Measurements from ENCODE around the gene PI4K2A.
"Not testable (repeated sequence)": the region's sequence is repeated elsewhere in the genome, so short reads cannot be mapped to it uniquely, and the experiment has no call there.

PI4K2A gene

GRCh38 chr10:97644936-97645335, 4.5 kb downstream of the PI4K2A start:
- Histone ChIP-seq H3K36me3 (ENCODE audit: control insufficient read depth, insufficient read depth, low read length) (peaks cover 9% of the 10 kb centered on the region), H3K4me1 (ENCODE audit: control insufficient read depth, insufficient read depth, low read length) (peaks cover 6% of the 10 kb centered on the region), H3K9me3 (ENCODE audit: control insufficient read depth, low read length) (no peaks in the 10 kb centered on the region), H3K4me3 (ENCODE audit: insufficient read depth, low read depth, low read length) (no peak overlapping the region), H3K27me3 (ENCODE audit: control insufficient read depth, insufficient read depth, low read length, poor library complexity, severe bottlenecking) (no peaks in the 10 kb centered on the region), H3K27ac (ENCODE audit: insufficient read depth, low read depth, low read length, poor library complexity, severe bottlenecking) (no peak overlapping the region)
- WGBS, 2 experiments = 97 to 99% methylated on average over 4 of the region's 4 CpGs

GRCh38 chr10:97647556-97647955, 7.1 kb downstream of the PI4K2A start:
- Histone ChIP-seq H3K27me3 (ENCODE audit: control insufficient read depth, insufficient read depth, low read length, poor library complexity, severe bottlenecking) (no peaks in the 10 kb centered on the region), H3K4me3 (ENCODE audit: insufficient read depth, low read depth, low read length) (no peak overlapping the region), H3K27ac (ENCODE audit: insufficient read depth, low read depth, low read length, poor library complexity, severe bottlenecking) (no peak overlapping the region), H3K4me1 (ENCODE audit: control insufficient read depth, insufficient read depth, low read length) (no peaks in the 10 kb centered on the region), H3K9me3 (ENCODE audit: control insufficient read depth, low read length) (no peaks in the 10 kb centered on the region), H3K36me3 (ENCODE audit: control insufficient read depth, insufficient read depth, low read length) (peaks cover 22% of the 10 kb centered on the region)
- WGBS, 2 experiments = 80 to 88% methylated on average over 1 of the region's 1 CpG

- Histone ChIP-seq H3K27me3 (ENCODE audit: control insufficient read depth, insufficient read depth, low read length, poor library complexity, severe bottlenecking) (no peaks in the 10 kb centered on the region), H3K36me3 (ENCODE audit: control insufficient read depth, insufficient read depth, low read length) (peaks cover 27% of the 10 kb centered on the region), H3K4me3 (ENCODE audit: insufficient read depth, low read depth, low read length) (no peak overlapping the region), H3K9me3 (ENCODE audit: control insufficient read depth, low read length) (no peaks in the 10 kb centered on the region), H3K27ac (ENCODE audit: insufficient read depth, low read depth, low read length, poor library complexity, severe bottlenecking) (no peak overlapping the region), H3K4me1 (ENCODE audit: control insufficient read depth, insufficient read depth, low read length) (no peaks in the 10 kb centered on the region)
- 30 to 31% methylated on average over 5 of the region's 5 CpGs for WGBS, 2 experiments
Observed at GRCh38 chr10:97648562-97649404, 8.3 kb downstream of the PI4K2A start.

- not testable (repeated sequence) for H3K4me1 ChIP-seq (ENCODE audit: control insufficient read depth, insufficient read depth, low read length); H3K27ac ChIP-seq (ENCODE audit: insufficient read depth, low read depth, low read length, poor library complexity, severe bottlenecking); H3K9me3 ChIP-seq (ENCODE audit: control insufficient read depth, low read length); H3K27me3 ChIP-seq (ENCODE audit: control insufficient read depth, insufficient read depth, low read length, poor library complexity, severe bottlenecking); H3K4me3 ChIP-seq (ENCODE audit: insufficient read depth, low read depth, low read length)
- 94 to 100% methylated on average over 3 of the region's 4 CpGs for WGBS, 2 experiments
- H3K36me3 ChIP-seq (ENCODE audit: control insufficient read depth, insufficient read depth, low read length) = peaks cover 30% of the 10 kb centered on the region
Observed at GRCh38 chr10:97649405-97649750, 8.9 kb downstream of the PI4K2A start.

- Histone ChIP-seq H3K27me3 (ENCODE audit: control insufficient read depth, insufficient read depth, low read length, poor library complexity, severe bottlenecking) (no peaks in the 10 kb centered on the region), H3K27ac (ENCODE audit: insufficient read depth, low read depth, low read length, poor library complexity, severe bottlenecking) (no peak overlapping the region), H3K36me3 (ENCODE audit: control insufficient read depth, insufficient read depth, low read length) (peaks cover 23% of the 10 kb centered on the region), H3K4me1 (ENCODE audit: control insufficient read depth, insufficient read depth, low read length) (no peaks in the 10 kb centered on the region), H3K4me3 (ENCODE audit: insufficient read depth, low read depth, low read length) (no peak overlapping the region), H3K9me3 (ENCODE audit: control insufficient read depth, low read length) (no peaks in the 10 kb centered on the region)
- WGBS, 2 experiments = 91 to 92% methylated on average over 3 of the region's 3 CpGs
Observed at GRCh38 chr10:97650726-97651125, 10.3 kb downstream of the PI4K2A start.

- 97 to 99% methylated on average over 2 of the region's 3 CpGs for WGBS, 2 experiments
- H3K36me3 ChIP-seq (ENCODE audit: control insufficient read depth, insufficient read depth, low read length) = peaks cover 33% of the 10 kb centered on the region
Observed at GRCh38 chr10:97651773-97652172, 11.3 kb downstream of the PI4K2A start.

GRCh38 chr10:97656777-97657176, 16.3 kb downstream of the PI4K2A start:
- no peaks in the 10 kb centered on the region for H3K9me3 ChIP-seq (ENCODE audit: control insufficient read depth, low read length)
- peaks cover 25% of the 10 kb centered on the region for H3K36me3 ChIP-seq (ENCODE audit: control insufficient read depth, insufficient read depth, low read length)

More at GRCh38 chr10:97651773-97652172, 11.3 kb downstream of the PI4K2A start:
- Histone ChIP-seq H3K4me1 (ENCODE audit: control insufficient read depth, insufficient read depth, low read length) (no peaks in the 10 kb centered on the region), H3K27me3 (ENCODE audit: control insufficient read depth, insufficient read depth, low read length, poor library complexity, severe bottlenecking) (no peaks in the 10 kb centered on the region), H3K9me3 (ENCODE audit: control insufficient read depth, low read length) (no peaks in the 10 kb centered on the region), H3K4me3 (ENCODE audit: insufficient read depth, low read depth, low read length) (no peak overlapping the region), H3K27ac (ENCODE audit: insufficient read depth, low read depth, low read length, poor library complexity, severe bottlenecking) (no peak overlapping the region)

GRCh38 chr10:97659589-97659988, 19.1 kb downstream of the PI4K2A start:
- no peaks in the 10 kb centered on the region for H3K4me1 ChIP-seq (ENCODE audit: control insufficient read depth, insufficient read depth, low read length)
- 89 to 100% methylated on average over 1 of the region's 1 CpG for WGBS, 2 experiments
- peaks cover 25% of the 10 kb centered on the region for H3K36me3 ChIP-seq (ENCODE audit: control insufficient read depth, insufficient read depth, low read length)

More at GRCh38 chr10:97656777-97657176, 16.3 kb downstream of the PI4K2A start:
- H3K27me3 ChIP-seq (ENCODE audit: control insufficient read depth, insufficient read depth, low read length, poor library complexity, severe bottlenecking) = no peaks in the 10 kb centered on the region
- 93 to 96% methylated on average over 5 of the region's 5 CpGs for WGBS, 2 experiments
- no peak overlapping the region for H3K27ac ChIP-seq (ENCODE audit: insufficient read depth, low read depth, low read length, poor library complexity, severe bottlenecking)
- no peaks in the 10 kb centered on the region for H3K4me1 ChIP-seq (ENCODE audit: control insufficient read depth, insufficient read depth, low read length)
- H3K4me3 ChIP-seq (ENCODE audit: insufficient read depth, low read depth, low read length) = no peak overlapping the region

GRCh38 chr10:97664282-97664850, 23.9 kb downstream of the PI4K2A start:
- H3K36me3 ChIP-seq (ENCODE audit: control insufficient read depth, insufficient read depth, low read length) = peaks cover 23% of the 10 kb centered on the region
- H3K9me3 ChIP-seq (ENCODE audit: control insufficient read depth, low read length) = no peaks in the 10 kb centered on the region
- no peak overlapping the region for H3K27ac ChIP-seq (ENCODE audit: insufficient read depth, low read depth, low read length, poor library complexity, severe bottlenecking)
- H3K27me3 ChIP-seq (ENCODE audit: control insufficient read depth, insufficient read depth, low read length, poor library complexity, severe bottlenecking) = no peaks in the 10 kb centered on the region
- WGBS, 2 experiments = 89 to 98% methylated on average over 1 of the region's 1 CpG
- H3K4me1 ChIP-seq (ENCODE audit: control insufficient read depth, insufficient read depth, low read length) = no peaks in the 10 kb centered on the region
- H3K4me3 ChIP-seq (ENCODE audit: insufficient read depth, low read depth, low read length) = no peak overlapping the region

More at GRCh38 chr10:97659589-97659988, 19.1 kb downstream of the PI4K2A start:
- H3K27ac ChIP-seq (ENCODE audit: insufficient read depth, low read depth, low read length, poor library complexity, severe bottlenecking) = no peak overlapping the region
- no peak overlapping the region for H3K4me3 ChIP-seq (ENCODE audit: insufficient read depth, low read depth, low read length)
- no peaks in the 10 kb centered on the region for H3K27me3 ChIP-seq (ENCODE audit: control insufficient read depth, insufficient read depth, low read length, poor library complexity, severe bottlenecking)
- H3K9me3 ChIP-seq (ENCODE audit: control insufficient read depth, low read length) = no peaks in the 10 kb centered on the region

GRCh38 chr10:97666992-97667391, 26.5 kb downstream of the PI4K2A start:
- no peak overlapping the region for H3K27ac ChIP-seq (ENCODE audit: insufficient read depth, low read depth, low read length, poor library complexity, severe bottlenecking)
- no peaks in the 10 kb centered on the region for H3K9me3 ChIP-seq (ENCODE audit: control insufficient read depth, low read length)
- 92 to 95% methylated on average over 7 of the region's 7 CpGs for WGBS, 2 experiments
- peaks cover 23% of the 10 kb centered on the region for H3K36me3 ChIP-seq (ENCODE audit: control insufficient read depth, insufficient read depth, low read length)
- no peaks in the 10 kb centered on the region for H3K4me1 ChIP-seq (ENCODE audit: control insufficient read depth, insufficient read depth, low read length)
- no peak overlapping the region for H3K4me3 ChIP-seq (ENCODE audit: insufficient read depth, low read depth, low read length)
- H3K27me3 ChIP-seq (ENCODE audit: control insufficient read depth, insufficient read depth, low read length, poor library complexity, severe bottlenecking) = no peaks in the 10 kb centered on the region
